Duodenal mucosa (tissue), 2 donors: ENCODE measurements around the gene MFRP.

Experiments used
- H3K27ac ChIP-seq: one replicate; pipeline ENCODE4 v1.7.0; 2013; ENCODE audit warnings: low read depth, low read length
- H3K27me3 ChIP-seq, 2 donors: one replicate each; pipeline ENCODE4 v1.7.0; 2013; ENCODE audit warnings: low read length in 2 of 2, control low read depth in 1 of 2; ENCODE audit not compliant: insufficient read depth in 2 of 2, control insufficient read depth in 1 of 2
- H3K36me3 ChIP-seq, 2 donors: one replicate each; pipeline ENCODE4 v1.7.0; 2013; ENCODE audit warnings: low read length in 2 of 2, control low read depth in 1 of 2; ENCODE audit not compliant: insufficient read depth in 2 of 2, control insufficient read depth in 1 of 2
- H3K4me1 ChIP-seq, 2 donors: one replicate each; pipeline ENCODE4 v1.7.0; 2013; ENCODE audit warnings: low read length in 2 of 2, control low read depth in 1 of 2; ENCODE audit not compliant: insufficient read depth in 2 of 2, control insufficient read depth in 1 of 2
- H3K4me3 ChIP-seq, 2 donors: one replicate each; pipeline ENCODE4 v1.7.0; 2013; ENCODE audit warnings: low read length in 2 of 2, low read depth in 1 of 2
- H3K9ac ChIP-seq, 2 donors: one replicate each; pipeline ENCODE4 v1.7.0; 2013; ENCODE audit warnings: low read length in 2 of 2, low read depth in 1 of 2
- H3K9me3 ChIP-seq, 2 donors: one replicate each; pipeline ENCODE4 v1.7.0; 2013; ENCODE audit warnings: low read length in 2 of 2, control low read depth in 1 of 2; ENCODE audit not compliant: control insufficient read depth in 1 of 2

Gene MFRP

DNA sequence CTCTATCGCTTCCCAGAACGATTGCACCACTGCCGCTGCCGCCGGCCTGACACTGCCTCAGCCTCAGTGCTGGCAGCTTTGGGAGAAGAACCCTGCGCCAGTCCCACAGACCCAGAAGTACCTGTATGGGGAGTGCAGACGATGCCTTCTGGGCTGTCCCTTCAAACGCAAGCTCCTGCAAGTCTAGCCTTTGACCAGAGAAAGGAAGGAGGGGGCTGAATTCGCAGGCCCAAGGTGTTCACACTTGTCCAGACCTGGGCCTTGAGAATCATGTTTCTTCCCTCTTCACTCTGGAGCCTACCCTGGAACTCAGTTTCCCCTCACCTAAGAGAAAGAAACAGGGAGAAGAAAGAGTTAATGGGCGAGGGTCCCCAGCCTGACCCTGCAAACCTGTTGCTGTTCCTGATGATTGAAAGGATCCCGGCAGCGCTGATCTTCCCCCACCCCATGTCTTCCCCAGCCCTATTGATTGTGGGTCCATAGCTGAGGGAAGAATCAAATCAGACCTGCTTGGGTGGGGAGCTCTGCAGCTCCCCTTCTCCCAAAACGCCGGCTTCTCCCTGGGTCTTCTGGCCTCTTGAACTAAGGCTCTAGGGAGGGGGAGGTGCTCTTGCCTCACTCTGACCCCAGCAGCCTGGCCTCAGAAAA lies 28.8 kb downstream of the MFRP start:
- Histone ChIP-seq H3K36me3 (no peaks in the 10 kb centered on the region), H3K27me3 (peaks cover 35 to 46% of the 10 kb centered on the region in 2 donors), H3K4me1 (peaks cover 17 to 57% of the 10 kb centered on the region in 2 donors), H3K9ac (peak overlapping the region in 1 of 2 donors; percentile 10), H3K9me3 (no peaks in the 10 kb centered on the region), H3K4me3 (peak overlapping the region in 1 of 2 donors; percentile 32), H3K27ac (peak overlapping the region; percentile 73)

DNA sequence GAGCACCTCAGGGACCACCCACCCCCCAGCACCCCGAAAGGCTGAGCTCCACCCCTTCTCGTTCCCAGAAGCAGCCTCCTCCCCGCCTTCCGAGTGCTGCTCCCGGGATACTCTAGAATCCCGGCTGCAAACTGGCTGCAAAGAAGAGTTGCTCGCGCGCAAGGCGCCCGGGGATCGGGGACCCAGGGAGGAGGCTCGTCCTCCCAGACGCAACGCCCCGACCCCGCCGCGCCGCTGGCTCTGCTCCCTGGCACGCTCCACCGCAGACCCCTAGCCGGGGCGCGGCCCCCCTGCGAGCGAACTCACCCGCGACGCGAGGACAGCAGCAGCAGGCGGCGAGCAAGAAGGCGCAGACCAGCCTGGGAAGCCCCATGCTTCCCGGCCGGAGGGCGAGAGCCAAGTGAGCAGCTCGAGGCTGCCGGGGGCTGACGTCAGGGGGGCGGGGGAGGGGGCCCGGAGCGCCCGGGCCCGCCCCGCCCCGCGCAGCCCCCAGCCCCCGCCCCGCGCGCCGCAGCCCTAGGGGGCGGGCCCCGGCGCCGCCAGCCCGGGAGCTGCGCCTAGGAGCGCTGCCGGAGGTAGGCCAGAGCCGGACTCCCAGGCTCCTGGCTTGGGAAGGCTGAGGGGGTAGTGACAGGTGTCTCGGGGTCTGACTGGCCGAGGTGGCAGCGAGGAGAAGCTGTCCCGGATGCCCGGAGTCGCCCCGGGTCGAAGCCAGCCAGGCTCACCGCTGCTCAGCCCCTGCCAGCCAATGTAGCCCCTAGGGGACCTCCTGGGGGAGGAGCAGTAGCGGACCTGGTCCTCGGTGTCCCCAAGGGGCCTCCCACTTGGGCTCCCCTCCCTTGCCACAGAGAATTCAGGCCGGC lies 29.5 kb downstream of the MFRP start, which contains the start of gene MCAM:
TSS of gene MCAM (minus strand) at position 402 of the 863 bp plus-strand sequence. CDS start at position 373, 29 bp downstream.
- Histone ChIP-seq H3K9me3 (no peaks in the 10 kb centered on the region), H3K4me1 (peaks cover 17 to 53% of the 10 kb centered on the region in 2 donors), H3K27ac (peak within 1 kb of the TSS; percentile 73), H3K9ac (peak within 1 kb of the TSS in 1 of 2 donors; percentile 51), H3K36me3 (peaks cover 0 to 4% of the 10 kb centered on the region in 2 donors), H3K4me3 (peak within 1 kb of the TSS; percentile 66 to 70), H3K27me3 (peaks cover 35 to 46% of the 10 kb centered on the region in 2 donors)

DNA sequence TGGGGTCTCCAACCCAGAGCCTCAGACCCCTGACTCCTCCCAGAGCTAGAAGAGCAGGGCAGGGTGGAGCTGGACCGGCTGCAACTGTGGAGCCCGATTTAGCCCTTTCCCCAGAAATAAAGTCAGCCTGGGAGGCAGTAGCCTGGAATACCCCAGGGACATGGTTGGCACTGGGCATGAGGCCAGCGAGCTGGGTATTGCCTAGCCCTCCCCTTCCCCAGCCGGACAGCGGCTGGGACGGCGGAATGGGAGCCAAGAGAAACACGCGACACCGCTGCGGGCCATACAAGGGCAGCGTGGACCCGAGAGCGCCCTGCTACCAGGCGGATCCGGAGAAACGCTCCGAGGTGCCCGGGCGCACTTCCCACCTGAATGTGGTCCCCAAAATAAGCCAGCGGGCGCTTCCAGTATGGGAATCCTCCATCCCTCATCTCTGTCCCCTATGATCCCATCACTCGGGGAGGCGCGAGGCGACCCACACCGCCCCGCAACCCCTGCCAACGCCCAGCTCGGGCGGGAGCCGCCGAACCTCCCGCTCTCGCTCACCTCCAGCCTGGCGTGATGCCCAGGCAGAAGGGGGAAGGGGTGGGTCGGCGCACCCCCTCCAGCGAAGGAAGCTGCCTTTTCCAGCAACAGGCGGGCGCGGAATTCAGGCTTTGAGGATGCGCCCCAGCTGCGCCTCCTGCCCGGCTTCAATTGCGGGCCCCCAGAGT lies 30.3 kb downstream of the MFRP start:
- H3K4me3 ChIP-seq, result peak overlapping the region; percentile 66 to 70
- H3K9me3 ChIP-seq, result no peaks in the 10 kb centered on the region
- H3K9ac ChIP-seq, result peak overlapping the region; percentile 25 to 51
- H3K27ac ChIP-seq, result peak overlapping the region; percentile 66
- H3K4me1 ChIP-seq, result peaks cover 17 to 46% of the 10 kb centered on the region in 2 donors
- H3K27me3 ChIP-seq, result peaks cover 35 to 42% of the 10 kb centered on the region in 2 donors
- H3K36me3 ChIP-seq, result peaks cover 0 to 4% of the 10 kb centered on the region in 2 donors

DNA sequence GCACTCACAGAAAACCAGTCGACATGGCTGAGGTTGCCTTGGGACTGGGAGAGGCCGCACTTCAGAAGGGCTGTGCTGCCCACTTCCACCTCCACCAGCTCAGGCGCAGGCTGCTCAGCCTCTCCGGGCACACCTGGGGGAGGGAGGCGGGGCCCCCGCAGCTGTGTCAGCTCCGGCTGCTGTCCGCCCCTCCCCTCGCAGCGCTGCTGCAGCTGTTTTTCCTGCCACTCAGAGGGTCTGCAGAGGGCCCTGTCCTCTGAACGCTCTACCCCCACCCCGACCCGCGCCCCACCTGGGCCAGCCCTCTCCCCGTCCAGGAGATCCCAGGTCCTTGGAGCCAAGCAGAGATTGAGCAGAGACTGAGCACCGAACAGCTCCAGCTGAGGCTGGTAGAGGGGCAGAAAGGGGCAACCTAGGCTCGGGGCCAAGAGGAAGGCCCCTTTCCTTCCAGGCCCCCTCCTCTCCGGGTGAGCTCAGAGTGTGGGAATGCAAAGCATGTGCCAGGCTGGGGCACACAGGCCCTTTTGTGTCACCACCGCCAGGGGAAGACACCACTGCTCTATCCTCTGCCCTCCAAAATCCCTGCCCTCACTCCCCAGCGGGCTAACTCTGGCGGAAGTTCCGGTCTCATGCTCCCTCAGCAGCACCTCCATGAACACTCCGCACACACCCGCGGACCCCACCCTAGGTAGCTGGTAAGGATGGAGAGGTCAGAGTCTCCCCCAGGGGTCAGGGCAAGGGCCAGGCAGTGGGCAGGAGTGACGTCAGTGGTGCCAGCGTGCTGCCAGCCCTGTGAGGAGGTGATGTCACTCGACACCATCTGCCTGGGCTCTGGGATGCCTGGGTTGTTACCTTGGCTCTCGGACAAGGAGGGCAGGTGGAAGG lies 31.1 kb downstream of the MFRP start:
- peak overlapping the region; percentile 66 to 70 for H3K4me3 ChIP-seq
- H3K9ac ChIP-seq, result peak overlapping the region; percentile 25 to 51
- H3K27me3 ChIP-seq, result peaks cover 35 to 42% of the 10 kb centered on the region in 2 donors
- H3K9me3 ChIP-seq, result no peaks in the 10 kb centered on the region
- H3K27ac ChIP-seq, result peak overlapping the region; percentile 66
- H3K36me3 ChIP-seq, result peaks cover 0 to 4% of the 10 kb centered on the region in 2 donors
- H3K4me1 ChIP-seq, result peaks cover 13 to 38% of the 10 kb centered on the region in 2 donors

DNA sequence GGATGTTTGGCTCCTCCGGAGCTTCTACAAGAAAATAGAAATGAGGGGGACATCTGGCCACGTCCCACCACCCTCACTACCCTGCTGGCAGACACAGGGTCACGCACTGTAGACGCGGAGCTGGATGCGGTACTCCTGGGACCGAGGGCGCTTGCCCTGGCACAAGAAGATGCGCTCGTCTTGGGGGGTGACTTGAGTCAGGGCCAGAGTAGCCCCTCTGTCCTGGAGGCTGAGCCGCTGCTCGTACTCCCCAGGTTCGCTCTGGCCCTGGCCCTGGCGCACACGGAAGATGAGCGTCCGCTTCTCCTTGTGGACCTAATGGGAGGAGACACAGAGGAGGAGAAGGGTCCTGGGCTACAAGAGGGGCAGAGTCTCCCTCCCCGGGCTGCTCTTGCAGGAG lies 31.8 kb downstream of the MFRP start:
- no peaks in the 10 kb centered on the region for H3K9me3 ChIP-seq
- H3K4me3 ChIP-seq, result peak overlapping the region; percentile 66 to 70
- H3K27ac ChIP-seq, result no peak overlapping the region
- H3K36me3 ChIP-seq, result peaks cover 0 to 4% of the 10 kb centered on the region in 2 donors
- peaks cover 35 to 42% of the 10 kb centered on the region in 2 donors for H3K27me3 ChIP-seq
- peaks cover 11 to 38% of the 10 kb centered on the region in 2 donors for H3K4me1 ChIP-seq
- peak overlapping the region in 1 of 2 donors; percentile 51 for H3K9ac ChIP-seq

DNA sequence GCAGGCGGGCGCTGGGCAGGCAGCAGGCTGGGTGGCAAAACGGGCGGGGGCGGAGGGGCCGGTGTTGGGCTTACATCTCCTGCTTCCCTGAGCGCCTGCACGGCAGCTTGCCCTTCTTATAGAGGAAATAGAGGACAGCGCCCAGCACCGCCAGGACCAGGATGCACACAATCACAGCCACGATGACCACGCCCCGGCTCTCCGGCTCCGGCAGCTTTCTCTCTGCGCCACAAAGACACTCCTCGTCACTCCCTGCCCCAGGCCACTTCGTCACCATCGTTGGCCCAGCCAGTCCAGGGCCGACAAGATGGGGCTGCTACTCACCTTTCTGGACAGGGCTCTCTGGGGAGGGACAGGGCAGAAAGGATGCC lies 35.8 kb downstream of the MFRP start:
- peaks cover 7 to 10% of the 10 kb centered on the region in 2 donors for H3K36me3 ChIP-seq
- peaks cover 12 to 16% of the 10 kb centered on the region in 2 donors for H3K27me3 ChIP-seq
- H3K27ac ChIP-seq, result no peak overlapping the region
- peaks cover 7 to 10% of the 10 kb centered on the region in 2 donors for H3K4me1 ChIP-seq
- no peak overlapping the region for H3K9ac ChIP-seq
- H3K9me3 ChIP-seq, result no peaks in the 10 kb centered on the region
- H3K4me3 ChIP-seq, result no peak overlapping the region

DNA sequence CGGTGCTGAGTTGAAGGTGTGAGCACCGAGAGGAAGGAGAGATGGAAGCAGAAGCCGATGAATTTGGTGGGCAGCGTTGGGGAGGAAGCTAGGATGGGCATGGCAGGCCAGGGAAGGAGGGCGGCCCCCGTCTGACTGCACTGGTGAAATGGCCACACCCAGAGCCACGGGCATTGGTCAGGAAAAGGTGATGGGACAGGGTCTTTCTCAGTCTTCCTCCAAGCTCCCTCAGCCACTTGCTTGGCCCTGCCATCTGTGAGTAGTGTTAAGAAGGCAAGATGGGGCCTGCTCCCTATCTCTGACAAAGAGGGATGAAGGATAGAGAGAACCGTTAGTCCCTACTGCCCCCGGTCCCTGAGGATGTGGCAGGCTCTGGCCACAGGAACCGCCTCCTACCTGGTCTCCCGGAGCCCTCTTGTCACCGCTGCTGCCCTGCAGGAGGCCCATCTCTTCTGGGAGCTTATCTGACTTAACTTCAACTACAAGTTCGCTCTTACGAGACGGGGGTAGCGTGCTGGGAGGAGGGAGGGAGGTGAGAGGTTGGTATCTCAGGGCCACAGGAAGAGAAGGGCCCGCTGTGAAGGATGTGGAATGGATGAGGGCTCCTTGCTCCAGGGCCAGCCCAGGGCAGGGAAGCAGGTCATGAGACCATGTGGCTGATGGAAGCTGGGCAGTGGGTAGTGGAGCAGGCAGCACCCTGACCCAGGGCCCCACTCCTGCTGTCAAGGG lies 36.4 kb downstream of the MFRP start:
- H3K9me3 ChIP-seq, result no peaks in the 10 kb centered on the region
- H3K4me1 ChIP-seq, result peaks cover 1 to 5% of the 10 kb centered on the region in 2 donors
- H3K27ac ChIP-seq, result no peak overlapping the region
- no peak overlapping the region for H3K9ac ChIP-seq
- H3K4me3 ChIP-seq, result no peak overlapping the region
- H3K36me3 ChIP-seq, result peaks cover 7 to 12% of the 10 kb centered on the region in 2 donors
- peaks cover 6 to 12% of the 10 kb centered on the region in 2 donors for H3K27me3 ChIP-seq

DNA sequence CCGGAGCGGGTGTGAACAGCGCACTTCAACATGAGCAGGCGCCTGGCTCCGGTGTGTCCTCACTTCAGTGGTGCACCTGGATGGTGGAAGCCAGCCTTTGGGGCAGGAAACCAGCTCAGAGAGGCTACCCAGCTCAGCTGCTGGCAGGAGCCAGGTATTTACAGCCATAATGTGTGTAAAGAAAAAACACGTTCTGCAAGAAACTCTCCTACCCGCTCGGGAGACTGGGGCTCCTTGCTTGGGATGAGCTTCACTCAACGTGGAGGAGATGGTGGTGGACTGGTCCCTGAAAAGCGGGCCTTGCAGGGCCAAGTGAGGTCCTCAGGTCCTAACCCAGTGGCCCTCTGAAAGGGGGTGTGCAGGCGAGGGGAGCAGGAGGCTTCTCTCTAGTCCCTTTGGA lies 37.1 kb downstream of the MFRP start:
- Histone ChIP-seq H3K36me3 (peaks cover 7 to 14% of the 10 kb centered on the region in 2 donors), H3K4me1 (no peaks in the 10 kb centered on the region), H3K27ac (no peak overlapping the region), H3K9ac (no peak overlapping the region), H3K9me3 (no peaks in the 10 kb centered on the region), H3K4me3 (no peak overlapping the region), H3K27me3 (peaks cover 0 to 4% of the 10 kb centered on the region in 2 donors)

DNA sequence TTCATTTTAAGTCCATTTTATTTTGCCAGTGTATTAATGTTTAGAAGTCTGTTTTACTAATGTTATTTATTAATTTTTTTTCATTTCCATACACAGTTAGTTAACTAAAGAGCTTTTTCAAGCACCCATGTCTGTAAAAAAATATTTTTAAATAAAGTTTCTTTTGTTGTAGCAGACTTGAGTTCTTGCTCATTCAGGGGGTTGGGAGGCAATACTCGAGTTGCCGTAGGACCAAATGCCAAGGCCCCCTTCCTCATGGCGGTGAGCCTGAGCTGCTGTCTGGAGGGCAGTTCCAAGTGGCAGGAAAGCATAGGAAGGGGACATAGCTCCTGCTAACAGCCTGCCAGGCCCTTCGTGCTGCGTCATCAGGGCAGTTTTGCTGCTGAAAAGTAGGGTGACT lies 38.5 kb downstream of the MFRP start:
- Histone ChIP-seq H3K27ac (no peak overlapping the region), H3K4me3 (no peak overlapping the region), H3K9ac (peak overlapping the region in 1 of 2 donors; percentile 43), H3K9me3 (no peaks in the 10 kb centered on the region), H3K27me3 (no peaks in the 10 kb centered on the region), H3K36me3 (peaks cover 19 to 24% of the 10 kb centered on the region in 2 donors), H3K4me1 (no peaks in the 10 kb centered on the region)
